Measurements from ENCODE around the gene CHI3L2. TPM values are rescaled to one million over a fixed set of nuclear protein-coding genes. Genes with fewer than 3 reads are reported as not detected.
A peak's percentile ranks its signal among the peaks of the same experiment; 100 is the strongest.

The CHI3L2 gene
- polyA plus RNA-seq, 4 donors: 0.23 to 0.47 (median 0.32) TPM

- no peak for DNase-seq (ENCODE audit: low read depth in 4 of 4, low spot score in 3 of 4)
These were observed 8.6 kb upstream of the CHI3L2 start for GRCh38 chr1:111218701-111219556.

GRCh38 chr1:111219557-111220286 lies 7.8 kb upstream of the CHI3L2 start:
- DNase-seq (ENCODE audit: low read depth in 4 of 4, low spot score in 3 of 4): no peak

- DNase-seq (ENCODE audit: low read depth in 4 of 4, low spot score in 3 of 4): no peak
These were observed 7.1 kb upstream of the CHI3L2 start for GRCh38 chr1:111220302-111220890.

- no peak for DNase-seq (ENCODE audit: low read depth in 4 of 4, low spot score in 3 of 4)
These were observed 6.3 kb upstream of the CHI3L2 start for GRCh38 chr1:111221276-111221632.

GRCh38 chr1:111221633-111222291 lies 5.8 kb upstream of the CHI3L2 start:
- DNase-seq (ENCODE audit: low read depth in 4 of 4, low spot score in 3 of 4): no peak

GRCh38 chr1:111222308-111223125 lies 5.0 kb upstream of the CHI3L2 start:
- DNase-seq (ENCODE audit: low read depth in 4 of 4, low spot score in 3 of 4): peak in 1 of 4 donors; percentile 25

- no peak for DNase-seq (ENCODE audit: low read depth in 4 of 4, low spot score in 3 of 4)
These were observed 4.3 kb upstream of the CHI3L2 start for GRCh38 chr1:111223126-111223685.

GRCh38 chr1:111225091-111225490 lies 2.4 kb upstream of the CHI3L2 start:
- DNase-seq (ENCODE audit: low read depth in 4 of 4, low spot score in 3 of 4): no peak

GRCh38 chr1:111225717-111226400 lies 1.7 kb upstream of the CHI3L2 start:
- DNase-seq (ENCODE audit: low read depth in 4 of 4, low spot score in 3 of 4): no peak

GRCh38 chr1:111227851-111228747 lies 586 bp downstream of the CHI3L2 start:
- DNase-seq (ENCODE audit: low read depth in 4 of 4, low spot score in 3 of 4): no peak

- DNase-seq (ENCODE audit: low read depth in 4 of 4, low spot score in 3 of 4): no peak
These were observed 1.2 kb downstream of the CHI3L2 start for GRCh38 chr1:111228748-111229126.

GRCh38 chr1:111232134-111232533 lies 4.6 kb downstream of the CHI3L2 start:
- DNase-seq (ENCODE audit: low read depth in 4 of 4, low spot score in 3 of 4): no peak

- no peak for DNase-seq (ENCODE audit: low read depth in 4 of 4, low spot score in 3 of 4)
These were observed 6.7 kb downstream of the CHI3L2 start for GRCh38 chr1:111234258-111234657.

- no peak for DNase-seq (ENCODE audit: low read depth in 4 of 4, low spot score in 3 of 4)
These were observed 7.4 kb downstream of the CHI3L2 start for GRCh38 chr1:111234866-111235265.

GRCh38 chr1:111236379-111236778 lies 8.9 kb downstream of the CHI3L2 start:
- no peak for DNase-seq (ENCODE audit: low read depth in 4 of 4, low spot score in 3 of 4)

- DNase-seq (ENCODE audit: low read depth in 4 of 4, low spot score in 3 of 4): no peak
These were observed 9.3 kb downstream of the CHI3L2 start for GRCh38 chr1:111236806-111237205.

GRCh38 chr1:111238056-111238795 lies 10.7 kb downstream of the CHI3L2 start:
- DNase-seq (ENCODE audit: low read depth in 4 of 4, low spot score in 3 of 4): no peak

- DNase-seq (ENCODE audit: low read depth in 4 of 4, low spot score in 3 of 4): no peak
These were observed 14.3 kb downstream of the CHI3L2 start for GRCh38 chr1:111241797-111242196.

Data from right renal pelvis (tissue), 4 donors.